Psoas muscle (tissue), 8 donors: ENCODE results near the gene RFX8. TPM values are rescaled to one million over a fixed set of nuclear protein-coding genes. Genes with fewer than 3 reads are reported as not detected.
"Not testable (repeated sequence)": the region's sequence is repeated elsewhere in the genome, so short reads cannot be mapped to it uniquely, and the experiment has no call there.

Experiments
- ATAC-seq, 4 donors: fragments of 200-7000 bp; cut with Tn5 transposase; one replicate each; pipeline ENCODE4 v1.9.1; 2020; ENCODE audit warnings: moderate library complexity in 3 of 4, mild to moderate bottlenecking in 2 of 4
- DNase-seq, 2 donors: peaks; one replicate each; pipeline ENCODE4 v3.0.0-alpha.2; 2020
- H3K27ac ChIP-seq: fragments of 200-600 bp; one replicate; pipeline ENCODE4 v1.8.0; 2022
- H3K27me3 ChIP-seq, 3 donors: fragments of 200-600 bp in 1 of 3; one replicate each; pipeline versions ENCODE4 v1.6.1 to v1.8.0; 2013 to 2022; ENCODE audit warnings: low read length in 2 of 3, mild to moderate bottlenecking in 2 of 3, moderate library complexity in 1 of 3; ENCODE audit not compliant: insufficient read depth in 3 of 3
- H3K36me3 ChIP-seq, 2 donors: fragments of 200-600 bp in 1 of 2; one replicate each; pipeline versions ENCODE4 v1.6.1 to v1.8.0; 2013 to 2022; ENCODE audit warnings: low read depth in 1 of 2, mild to moderate bottlenecking in 1 of 2, moderate library complexity in 1 of 2; ENCODE audit not compliant: insufficient read depth in 1 of 2
- H3K4me1 ChIP-seq: fragments of 200-600 bp; one replicate; pipeline ENCODE4 v1.8.0; 2022
- H3K4me3 ChIP-seq: fragments of 200-600 bp; one replicate; pipeline ENCODE4 v1.8.0; 2022; ENCODE audit warnings: mild to moderate bottlenecking
- H3K9me3 ChIP-seq: fragments of 200-600 bp; one replicate; pipeline ENCODE4 v1.8.0; 2022
- CTCF ChIP-seq: fragments of 200-600 bp; IDR thresholded peaks from one replicate; pipeline ENCODE4 v1.8.0; 2022; ENCODE audit warnings: antibody characterized with exemption
- WGBS, 3 donors: extraction: QIAGEN DNeasy Blood & Tissue Kit; methylation state at CpG; one replicate each; pipeline versions ENCODE4 v1.1.6 to v1.1.7; 2013; 5-methylcytosine and 5-hydroxymethylcytosine counted together
- intact Hi-C, 2 donors: fragments of 100-400 bp; cut with DNase I; formaldehyde crosslinking; loops; one replicate each; pipeline versions ENCODE4 v1.11.0 to v1.14.2; 2022
- polyA plus RNA-seq, 3 donors: library from polyadenylated mRNA; stranded (reverse); fragments of 200-250 nt; gene quantifications; one replicate each; pipeline ENCODE4 v1.2.3, GENCODE V29; 2013
- total RNA-seq, 4 donors: library from RNA; stranded (reverse); fragmentation: NEBNext Ultra II Directional in 2 of 4; extraction: Animal tissue kit (Norgen Biotek cat#: 25700) in 2 of 4; gene quantifications; one replicate each; pipeline versions ENCODE4 v1.2.1 to v1.2.4, GENCODE V29; 2021 to 2023
- donor health status: healthy with polysubstance abuse.
- donor health status: DM: no; HTN: no; CAD: no; lungs with moderate emphysema.
- donor health status: Bipolar disorder and iron deficiency.
- donor health status: healthy.
- donor health status: DM: yes; HTN: yes; CAD: no.
- donor health status: DM: no; HTN: no; CAD: no.
- donor health status: DM: no; HTN: no; CAD: no.
- donor health status: DM: yes; HTN: yes; CAD: no.

RFX8 gene
- total and polyA plus RNA-seq, 7 donors, result 0.03 to 0.29 (median 0.12) TPM; not detected in 4

- H3K36me3 ChIP-seq, result no peaks in the 10 kb centered on the region
- no peaks in the 10 kb centered on the region for H3K4me1 ChIP-seq
- no peak overlapping the region for H3K27ac ChIP-seq
- 82 to 85% (median 84%) methylated on average over 21 of the region's 21 CpGs for whole genome bisulfite sequencing, 3 donors
- DNase-seq, result no peak
- ATAC-seq, result no peak
- H3K27me3 ChIP-seq, result no peaks in the 10 kb centered on the region
- H3K4me3 ChIP-seq, result no peak overlapping the region
- intact Hi-C loops, result no loop called here
- TF ChIP-seq CTCF, result no peak
- H3K9me3 ChIP-seq, result no peaks in the 10 kb centered on the region
Measured at GRCh38 chr2:101354420-101355311, 120.2 kb downstream of the RFX8 start.

GRCh38 chr2:101352631-101353030 is 122.3 kb downstream of the RFX8 start:
- H3K4me3 ChIP-seq, ATAC-seq, H3K4me1 ChIP-seq, H3K36me3 ChIP-seq, H3K9me3 ChIP-seq, DNase-seq, H3K27me3 ChIP-seq, H3K27ac ChIP-seq, intact Hi-C loops: not testable (repeated sequence)
- 80 to 85% (median 82%) methylated on average over 4 of the region's 4 CpGs for WGBS, 3 donors

- intact Hi-C loops, result no loop called here
- Histone ChIP-seq H3K4me1 (no peaks in the 10 kb centered on the region), H3K27me3 (no peaks in the 10 kb centered on the region), H3K36me3 (no peaks in the 10 kb centered on the region), H3K4me3 (no peak overlapping the region), H3K27ac (no peak overlapping the region), H3K9me3 (no peaks in the 10 kb centered on the region)
- TF ChIP-seq CTCF, result no peak
- ATAC-seq (no peak), DNase-seq (no peak)
- 84 to 87% (median 84%) methylated on average over 7 of the region's 7 CpGs for WGBS, 3 donors
Measured at GRCh38 chr2:101351207-101351606, 123.7 kb downstream of the RFX8 start.

- Histone ChIP-seq H3K4me3 (no peak overlapping the region), H3K36me3 (no peaks in the 10 kb centered on the region), H3K4me1 (no peaks in the 10 kb centered on the region), H3K9me3 (no peaks in the 10 kb centered on the region), H3K27me3 (no peaks in the 10 kb centered on the region), H3K27ac (no peak overlapping the region)
- ATAC-seq (no peak), DNase-seq (no peak)
- 51 to 66% (median 58%) methylated on average over 7 of the region's 7 CpGs for WGBS, 3 donors
- intact Hi-C loops, result no loop called here
- TF ChIP-seq CTCF, result no peak
Measured at GRCh38 chr2:101349893-101350662, 124.8 kb downstream of the RFX8 start.

- TF ChIP-seq CTCF, result no peak
- Histone ChIP-seq H3K9me3 (no peaks in the 10 kb centered on the region), H3K27me3 (no peaks in the 10 kb centered on the region), H3K4me1 (no peaks in the 10 kb centered on the region), H3K4me3 (no peak overlapping the region), H3K36me3 (no peaks in the 10 kb centered on the region), H3K27ac (no peak overlapping the region)
- DNase-seq (no peak), ATAC-seq (no peak)
- intact Hi-C loops, result no loop called here
- WGBS, 3 donors, result 78 to 93% (median 83%) methylated on average over 1 of the region's 1 CpG
Measured at GRCh38 chr2:101348883-101349282, 126.0 kb downstream of the RFX8 start.
